ENCODE measurements around the gene GNAS. TPM values are rescaled to one million over a fixed set of nuclear protein-coding genes. Genes with fewer than 3 reads are reported as not detected.
A peak's percentile ranks its signal among the peaks of the same experiment; 100 is the strongest.

GNAS gene
- total and polyA plus RNA-seq, 2 donors, result 483 to 784 TPM

DNA sequence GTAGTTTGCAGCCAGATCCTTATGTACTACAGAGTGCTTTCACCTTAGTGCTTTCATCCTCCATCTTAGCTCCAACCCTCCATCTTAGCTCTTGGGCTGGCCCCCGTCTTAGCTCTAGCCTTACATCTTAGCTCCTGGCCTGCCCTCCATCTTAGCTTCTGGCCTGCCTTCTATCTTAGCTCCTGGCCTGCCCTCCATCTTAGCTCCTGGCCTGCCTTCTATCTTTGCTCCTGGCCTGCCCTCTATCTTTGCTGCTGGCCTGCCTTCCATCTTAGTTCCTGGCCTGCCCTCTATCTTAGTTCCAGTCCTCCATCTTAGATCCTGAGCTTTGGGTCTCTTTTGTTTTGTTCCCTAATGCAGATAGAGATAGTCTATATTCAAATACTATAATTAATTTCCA lies 22.0 kb downstream of the GNAS start:
- no peak overlapping the region for H3K27ac ChIP-seq (ENCODE audit: low read depth)
- no peak overlapping the region for H3K4me3 ChIP-seq (ENCODE audit: low read depth, low read length)
- DNase-seq (ENCODE audit: extremely low spot score), result no peak
- 91% methylated on average over 1 of the region's 1 CpG for WGBS
- no peaks in the 10 kb centered on the region for H3K36me3 ChIP-seq (ENCODE audit: insufficient read depth)
- no peaks in the 10 kb centered on the region for H3K4me1 ChIP-seq (ENCODE audit: insufficient read depth)

DNA sequence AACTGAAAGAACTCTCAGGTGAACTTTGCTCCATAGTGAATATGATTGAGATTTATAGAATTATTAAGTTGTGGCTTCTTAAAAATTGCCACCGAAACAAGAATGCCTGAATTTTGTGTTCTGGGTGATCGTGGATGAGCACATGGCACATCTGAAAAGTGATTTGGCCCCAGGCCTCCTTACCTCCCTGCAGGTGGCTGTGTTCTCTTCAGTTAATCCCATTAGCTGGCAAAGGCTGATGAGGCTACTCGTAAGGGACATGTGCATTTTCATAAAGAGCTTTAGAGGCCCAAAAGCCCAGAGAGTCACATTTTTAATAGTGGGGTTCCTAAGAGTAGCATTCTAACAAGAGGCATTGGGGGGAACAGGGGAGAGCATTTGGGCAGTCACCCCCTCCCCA lies 22.6 kb downstream of the GNAS start:
- Histone ChIP-seq H3K4me3 (ENCODE audit: low read depth, low read length) (no peak overlapping the region), H3K36me3 (ENCODE audit: insufficient read depth) (no peaks in the 10 kb centered on the region), H3K27ac (ENCODE audit: low read depth) (no peak overlapping the region), H3K4me1 (ENCODE audit: insufficient read depth) (no peaks in the 10 kb centered on the region)
- no peak for DNase-seq (ENCODE audit: extremely low spot score)
- WGBS, result 95% methylated on average over 3 of the region's 3 CpGs

GRCh38 chr20:58875541-58876134 lies 23.1 kb downstream of the GNAS start:
- no peak for DNase-seq (ENCODE audit: extremely low spot score)
- H3K4me3 ChIP-seq (ENCODE audit: low read depth, low read length), result no peak overlapping the region
- 83% methylated on average over 12 of the region's 12 CpGs for WGBS
- no peaks in the 10 kb centered on the region for H3K4me1 ChIP-seq (ENCODE audit: insufficient read depth)
- H3K27ac ChIP-seq (ENCODE audit: low read depth), result no peak overlapping the region
- H3K36me3 ChIP-seq (ENCODE audit: insufficient read depth), result no peaks in the 10 kb centered on the region

GRCh38 chr20:58876437-58876836 lies 23.9 kb downstream of the GNAS start:
- WGBS, result 71% methylated on average over 7 of the region's 7 CpGs
- H3K4me3 ChIP-seq (ENCODE audit: low read depth, low read length), result no peak overlapping the region
- no peak overlapping the region for H3K27ac ChIP-seq (ENCODE audit: low read depth)
- H3K36me3 ChIP-seq (ENCODE audit: insufficient read depth), result no peaks in the 10 kb centered on the region
- H3K4me1 ChIP-seq (ENCODE audit: insufficient read depth), result no peaks in the 10 kb centered on the region
- no peak for DNase-seq (ENCODE audit: extremely low spot score)

GRCh38 chr20:58877050-58877975 lies 24.8 kb downstream of the GNAS start:
- H3K36me3 ChIP-seq (ENCODE audit: insufficient read depth), result no peaks in the 10 kb centered on the region
- no peak overlapping the region for H3K27ac ChIP-seq (ENCODE audit: low read depth)
- no peaks in the 10 kb centered on the region for H3K4me1 ChIP-seq (ENCODE audit: insufficient read depth)
- no peak for DNase-seq (ENCODE audit: extremely low spot score)
- H3K4me3 ChIP-seq (ENCODE audit: low read depth, low read length), result no peak overlapping the region
- 70% methylated on average over 11 of the region's 11 CpGs for WGBS

DNA sequence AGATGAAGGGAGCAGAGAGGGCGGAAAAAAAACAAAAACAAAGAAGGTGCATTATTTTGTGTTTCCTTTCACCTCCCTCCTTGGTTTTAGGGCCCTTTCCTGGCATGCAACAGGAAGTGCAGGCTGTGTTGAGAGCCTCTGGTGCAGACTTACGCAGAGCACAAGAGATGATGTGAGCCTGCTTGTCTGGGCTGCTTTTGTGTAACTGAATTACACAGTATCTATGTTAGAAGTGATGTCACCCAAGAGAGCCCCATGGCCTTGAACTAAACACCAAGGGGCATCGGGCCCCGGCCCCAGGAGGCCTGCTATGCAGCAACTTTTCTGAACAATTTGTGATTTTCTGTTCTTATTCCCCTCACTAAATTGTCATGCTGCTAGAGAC lies 25.5 kb downstream of the GNAS start:
- DNase-seq (ENCODE audit: extremely low spot score), result no peak
- no peak overlapping the region for H3K4me3 ChIP-seq (ENCODE audit: low read depth, low read length)

GRCh38 chr20:58878399-58878798 lies 25.9 kb downstream of the GNAS start:
- 89% methylated on average over 4 of the region's 4 CpGs for WGBS
- H3K4me1 ChIP-seq (ENCODE audit: insufficient read depth), result no peaks in the 10 kb centered on the region
- no peak overlapping the region for H3K27ac ChIP-seq (ENCODE audit: low read depth)
- no peaks in the 10 kb centered on the region for H3K36me3 ChIP-seq (ENCODE audit: insufficient read depth)
- H3K4me3 ChIP-seq (ENCODE audit: low read depth, low read length), result no peak overlapping the region
- no peak for DNase-seq (ENCODE audit: extremely low spot score)

More for the DNA sequence above, 25.5 kb downstream of the GNAS start:
- H3K4me1 ChIP-seq (ENCODE audit: insufficient read depth), result no peaks in the 10 kb centered on the region
- H3K27ac ChIP-seq (ENCODE audit: low read depth), result no peak overlapping the region
- H3K36me3 ChIP-seq (ENCODE audit: insufficient read depth), result no peaks in the 10 kb centered on the region
- WGBS, result 73% methylated on average over 4 of the region's 4 CpGs

DNA sequence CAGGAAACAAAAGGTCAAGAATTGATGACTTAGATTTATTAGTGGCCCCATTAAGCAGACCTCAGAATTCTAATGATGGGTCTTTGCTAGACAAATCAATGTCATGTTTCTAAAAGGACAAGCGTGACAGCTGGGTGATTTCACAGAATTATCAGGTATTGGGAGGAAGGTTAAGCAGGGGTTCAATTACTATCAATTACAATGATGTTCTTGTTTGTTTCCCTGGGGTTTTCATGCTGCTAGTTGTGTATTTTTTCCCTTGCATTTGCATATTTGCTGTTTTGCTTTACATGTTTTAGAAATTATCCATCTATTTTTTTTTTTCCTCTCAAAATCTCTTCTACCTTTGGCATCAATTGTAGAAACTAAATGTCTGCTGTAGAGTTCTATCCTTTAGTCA lies 27.9 kb downstream of the GNAS start:
- H3K4me1 ChIP-seq (ENCODE audit: insufficient read depth), result no peaks in the 10 kb centered on the region
- H3K27ac ChIP-seq (ENCODE audit: low read depth), result no peak overlapping the region
- no peak for DNase-seq (ENCODE audit: extremely low spot score)
- 93% methylated on average over 1 of the region's 1 CpG for WGBS
- H3K36me3 ChIP-seq (ENCODE audit: insufficient read depth), result no peaks in the 10 kb centered on the region
- H3K4me3 ChIP-seq (ENCODE audit: low read depth, low read length), result no peak overlapping the region

- 88% methylated on average over 9 of the region's 9 CpGs for WGBS
- Histone ChIP-seq H3K36me3 (ENCODE audit: insufficient read depth) (no peaks in the 10 kb centered on the region), H3K4me3 (ENCODE audit: low read depth, low read length) (no peak overlapping the region), H3K27ac (ENCODE audit: low read depth) (no peak overlapping the region), H3K4me1 (ENCODE audit: insufficient read depth) (no peaks in the 10 kb centered on the region)
- DNase-seq (ENCODE audit: extremely low spot score), result no peak
Observed at GRCh38 chr20:58880994-58881752, 28.7 kb downstream of the GNAS start.

GRCh38 chr20:58882704-58883089 lies 30.2 kb downstream of the GNAS start:
- WGBS, result 86% methylated on average over 5 of the region's 5 CpGs
- no peak overlapping the region for H3K4me3 ChIP-seq (ENCODE audit: low read depth, low read length)
- H3K27ac ChIP-seq (ENCODE audit: low read depth), result no peak overlapping the region
- no peaks in the 10 kb centered on the region for H3K4me1 ChIP-seq (ENCODE audit: insufficient read depth)
- H3K36me3 ChIP-seq (ENCODE audit: insufficient read depth), result no peaks in the 10 kb centered on the region
- DNase-seq (ENCODE audit: extremely low spot score), result no peak

DNA sequence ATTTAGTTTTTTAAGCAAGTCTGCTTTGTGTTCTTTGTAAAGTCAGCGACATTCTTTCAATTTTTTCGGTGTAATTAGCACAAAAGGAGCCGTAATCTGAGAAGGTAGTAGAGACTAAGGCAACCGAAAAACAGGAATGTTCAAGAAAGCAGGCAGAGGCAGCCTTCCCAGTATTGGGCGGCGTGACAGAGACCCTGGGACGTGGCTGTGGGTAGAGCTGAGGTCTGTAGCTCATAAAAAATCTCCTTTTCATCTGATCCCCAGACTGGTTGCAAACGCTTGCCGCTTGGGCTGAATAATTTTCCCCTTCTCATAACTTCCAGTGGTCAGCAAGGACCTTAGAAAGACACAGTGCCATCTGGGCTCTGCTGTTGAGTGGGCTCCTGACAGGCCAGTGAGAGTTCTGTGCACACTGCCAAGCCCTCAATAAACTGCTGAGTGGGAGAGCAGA lies 30.8 kb downstream of the GNAS start:
- no peak for DNase-seq (ENCODE audit: extremely low spot score)
- Histone ChIP-seq H3K4me3 (ENCODE audit: low read depth, low read length) (no peak overlapping the region), H3K36me3 (ENCODE audit: insufficient read depth) (no peaks in the 10 kb centered on the region), H3K4me1 (ENCODE audit: insufficient read depth) (no peaks in the 10 kb centered on the region), H3K27ac (ENCODE audit: low read depth) (no peak overlapping the region)
- 62% methylated on average over 9 of the region's 9 CpGs for WGBS

DNA sequence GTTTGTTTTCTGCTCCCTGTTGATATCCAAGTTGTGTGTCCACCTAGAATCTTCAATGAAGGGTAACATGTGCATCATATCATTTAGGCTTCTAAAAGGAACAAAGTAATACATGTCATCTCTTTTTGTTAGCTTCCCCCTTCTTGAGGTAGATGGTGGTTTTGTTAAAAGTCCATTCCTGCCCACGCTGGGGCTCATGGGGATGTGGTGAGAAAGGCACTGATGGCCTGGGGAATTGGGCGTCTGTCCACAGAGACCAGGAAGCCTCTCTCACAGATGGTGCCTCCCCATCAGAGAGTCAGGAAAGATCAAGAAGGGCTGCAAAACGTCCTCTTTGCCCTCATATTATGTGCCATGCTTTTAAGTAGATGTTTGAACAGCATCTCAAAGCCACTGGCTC lies 32.5 kb downstream of the GNAS start:
- WGBS, result 75% methylated on average over 3 of the region's 3 CpGs

GRCh38 chr20:58886546-58886945 lies 34.0 kb downstream of the GNAS start:
- no peak overlapping the region for H3K27ac ChIP-seq (ENCODE audit: low read depth)
- H3K4me1 ChIP-seq (ENCODE audit: insufficient read depth), result no peaks in the 10 kb centered on the region
- no peak overlapping the region for H3K4me3 ChIP-seq (ENCODE audit: low read depth, low read length)
- DNase-seq (ENCODE audit: extremely low spot score), result no peak
- no peaks in the 10 kb centered on the region for H3K36me3 ChIP-seq (ENCODE audit: insufficient read depth)

More for the DNA sequence above, 32.5 kb downstream of the GNAS start:
- no peaks in the 10 kb centered on the region for H3K4me1 ChIP-seq (ENCODE audit: insufficient read depth)
- no peak overlapping the region for H3K4me3 ChIP-seq (ENCODE audit: low read depth, low read length)
- H3K27ac ChIP-seq (ENCODE audit: low read depth), result no peak overlapping the region
- no peaks in the 10 kb centered on the region for H3K36me3 ChIP-seq (ENCODE audit: insufficient read depth)
- no peak for DNase-seq (ENCODE audit: extremely low spot score)

DNA sequence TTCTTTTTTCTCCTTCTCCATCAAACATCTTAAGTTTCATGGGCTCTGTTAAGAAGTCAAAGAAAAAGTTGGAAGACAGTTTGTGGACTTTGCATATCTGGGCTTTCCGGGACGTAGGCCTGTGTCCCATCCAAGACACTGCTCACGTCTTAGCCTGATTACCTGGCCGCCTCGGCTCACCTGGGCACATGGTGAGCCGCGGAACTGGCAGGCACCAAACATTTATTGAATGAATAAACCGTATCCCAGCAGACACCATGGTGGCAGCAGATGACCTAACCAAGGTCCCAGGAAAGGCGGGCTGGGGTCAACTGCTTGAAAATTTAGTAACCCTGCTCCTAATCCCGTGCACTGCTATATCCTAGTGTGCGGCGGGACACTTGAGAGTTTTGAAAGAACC lies 35.6 kb downstream of the GNAS start:
- H3K4me1 ChIP-seq (ENCODE audit: insufficient read depth), result no peaks in the 10 kb centered on the region
- H3K4me3 ChIP-seq (ENCODE audit: low read depth, low read length), result peak overlapping the region; percentile 99
- no peak for DNase-seq (ENCODE audit: extremely low spot score)
- H3K27ac ChIP-seq (ENCODE audit: low read depth), result no peak overlapping the region
- no peaks in the 10 kb centered on the region for H3K36me3 ChIP-seq (ENCODE audit: insufficient read depth)
- 57% methylated on average over 12 of the region's 12 CpGs for WGBS

Data from urinary bladder (tissue), 4 donors.